ENCODE measurements around the gene MAPK7.

DNA sequence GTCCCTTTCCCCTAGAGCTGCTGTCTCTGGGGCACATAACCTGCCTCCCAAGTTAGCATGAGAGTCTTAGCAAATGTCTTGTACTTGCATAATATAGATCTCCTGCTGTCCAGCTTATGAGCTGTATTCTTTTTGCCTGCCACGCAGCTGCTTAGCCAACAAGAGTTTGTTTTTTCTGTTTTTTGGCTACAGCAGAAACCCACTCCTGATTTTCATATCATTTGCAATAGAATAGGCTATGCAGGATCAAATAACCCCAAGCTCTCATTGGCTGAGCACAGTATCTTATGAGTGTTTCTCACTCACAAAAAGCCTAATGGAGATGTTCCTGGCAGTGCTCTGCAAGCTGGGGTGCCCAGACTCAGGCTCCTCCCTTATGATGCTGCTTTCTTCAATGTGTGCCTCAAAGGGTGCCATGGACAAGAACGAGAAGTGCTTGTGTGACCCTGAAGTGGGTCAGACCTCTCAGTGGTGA is 38.9 kb upstream of the MAPK7 start:
- TF ChIP-seq CHD2 (IDR thresholded peaks at IDR 0.05; ENCODE audit: low read length, partially characterized antibody): no peak
- no peak for TF ChIP-seq BHLHE40 (IDR thresholded peaks at IDR 0.05; ENCODE audit: low read depth, low read length)
- no peak for TF ChIP-seq NR3C1 (IDR thresholded peaks at IDR 0.05)
- TF ChIP-seq, protein P1, sequence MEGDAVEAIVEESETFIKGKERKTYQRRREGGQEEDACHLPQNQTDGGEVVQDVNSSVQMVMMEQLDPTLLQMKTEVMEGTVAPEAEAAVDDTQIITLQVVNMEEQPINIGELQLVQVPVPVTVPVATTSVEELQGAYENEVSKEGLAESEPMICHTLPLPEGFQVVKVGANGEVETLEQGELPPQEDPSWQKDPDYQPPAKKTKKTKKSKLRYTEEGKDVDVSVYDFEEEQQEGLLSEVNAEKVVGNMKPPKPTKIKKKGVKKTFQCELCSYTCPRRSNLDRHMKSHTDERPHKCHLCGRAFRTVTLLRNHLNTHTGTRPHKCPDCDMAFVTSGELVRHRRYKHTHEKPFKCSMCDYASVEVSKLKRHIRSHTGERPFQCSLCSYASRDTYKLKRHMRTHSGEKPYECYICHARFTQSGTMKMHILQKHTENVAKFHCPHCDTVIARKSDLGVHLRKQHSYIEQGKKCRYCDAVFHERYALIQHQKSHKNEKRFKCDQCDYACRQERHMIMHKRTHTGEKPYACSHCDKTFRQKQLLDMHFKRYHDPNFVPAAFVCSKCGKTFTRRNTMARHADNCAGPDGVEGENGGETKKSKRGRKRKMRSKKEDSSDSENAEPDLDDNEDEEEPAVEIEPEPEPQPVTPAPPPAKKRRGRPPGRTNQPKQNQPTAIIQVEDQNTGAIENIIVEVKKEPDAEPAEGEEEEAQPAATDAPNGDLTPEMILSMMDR (IDR thresholded peaks at IDR 0.05): no peak
- TF ChIP-seq POLR2A (IDR thresholded peaks at IDR 0.05; ENCODE audit: low read length): no peak
- TF ChIP-seq MAFK (IDR thresholded peaks at IDR 0.05; ENCODE audit: partially characterized antibody): no peak
- TF ChIP-seq, protein P2, sequence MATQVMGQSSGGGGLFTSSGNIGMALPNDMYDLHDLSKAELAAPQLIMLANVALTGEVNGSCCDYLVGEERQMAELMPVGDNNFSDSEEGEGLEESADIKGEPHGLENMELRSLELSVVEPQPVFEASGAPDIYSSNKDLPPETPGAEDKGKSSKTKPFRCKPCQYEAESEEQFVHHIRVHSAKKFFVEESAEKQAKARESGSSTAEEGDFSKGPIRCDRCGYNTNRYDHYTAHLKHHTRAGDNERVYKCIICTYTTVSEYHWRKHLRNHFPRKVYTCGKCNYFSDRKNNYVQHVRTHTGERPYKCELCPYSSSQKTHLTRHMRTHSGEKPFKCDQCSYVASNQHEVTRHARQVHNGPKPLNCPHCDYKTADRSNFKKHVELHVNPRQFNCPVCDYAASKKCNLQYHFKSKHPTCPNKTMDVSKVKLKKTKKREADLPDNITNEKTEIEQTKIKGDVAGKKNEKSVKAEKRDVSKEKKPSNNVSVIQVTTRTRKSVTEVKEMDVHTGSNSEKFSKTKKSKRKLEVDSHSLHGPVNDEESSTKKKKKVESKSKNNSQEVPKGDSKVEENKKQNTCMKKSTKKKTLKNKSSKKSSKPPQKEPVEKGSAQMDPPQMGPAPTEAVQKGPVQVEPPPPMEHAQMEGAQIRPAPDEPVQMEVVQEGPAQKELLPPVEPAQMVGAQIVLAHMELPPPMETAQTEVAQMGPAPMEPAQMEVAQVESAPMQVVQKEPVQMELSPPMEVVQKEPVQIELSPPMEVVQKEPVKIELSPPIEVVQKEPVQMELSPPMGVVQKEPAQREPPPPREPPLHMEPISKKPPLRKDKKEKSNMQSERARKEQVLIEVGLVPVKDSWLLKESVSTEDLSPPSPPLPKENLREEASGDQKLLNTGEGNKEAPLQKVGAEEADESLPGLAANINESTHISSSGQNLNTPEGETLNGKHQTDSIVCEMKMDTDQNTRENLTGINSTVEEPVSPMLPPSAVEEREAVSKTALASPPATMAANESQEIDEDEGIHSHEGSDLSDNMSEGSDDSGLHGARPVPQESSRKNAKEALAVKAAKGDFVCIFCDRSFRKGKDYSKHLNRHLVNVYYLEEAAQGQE (IDR thresholded peaks at IDR 0.05): no peak; the same call in 1 of the 2 replicates
- TF ChIP-seq, protein P3, sequence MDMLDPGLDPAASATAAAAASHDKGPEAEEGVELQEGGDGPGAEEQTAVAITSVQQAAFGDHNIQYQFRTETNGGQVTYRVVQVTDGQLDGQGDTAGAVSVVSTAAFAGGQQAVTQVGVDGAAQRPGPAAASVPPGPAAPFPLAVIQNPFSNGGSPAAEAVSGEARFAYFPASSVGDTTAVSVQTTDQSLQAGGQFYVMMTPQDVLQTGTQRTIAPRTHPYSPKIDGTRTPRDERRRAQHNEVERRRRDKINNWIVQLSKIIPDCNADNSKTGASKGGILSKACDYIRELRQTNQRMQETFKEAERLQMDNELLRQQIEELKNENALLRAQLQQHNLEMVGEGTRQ (IDR thresholded peaks at IDR 0.05): no peak
- no peak for TF ChIP-seq RAD21 (conservative IDR thresholded peaks at IDR 0.05 in 1 of 2, IDR thresholded peaks at IDR 0.05 in 1 of 2)
- TF ChIP-seq EHMT2 (IDR thresholded peaks at IDR 0.05; ENCODE audit: low read depth): no peak
- no peak for TF ChIP-seq CHD4 (IDR thresholded peaks at IDR 0.05; ENCODE audit: borderline replicate concordance)
- no peak for TF ChIP-seq PHF8 (IDR thresholded peaks at IDR 0.05; ENCODE audit: borderline replicate concordance, low read depth)
- no peak; a peak in 1 of 5 replicates for TF ChIP-seq JUN (IDR thresholded peaks at IDR 0.05)
- TF ChIP-seq, protein P4, sequence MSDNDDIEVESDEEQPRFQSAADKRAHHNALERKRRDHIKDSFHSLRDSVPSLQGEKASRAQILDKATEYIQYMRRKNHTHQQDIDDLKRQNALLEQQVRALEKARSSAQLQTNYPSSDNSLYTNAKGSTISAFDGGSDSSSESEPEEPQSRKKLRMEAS (IDR thresholded peaks at IDR 0.05): no peak
